Stimulated activated CD8-positive, alpha-beta memory T cell treated with anti-CD3 and anti-CD28 coated beads, Interleukin-7, amount 100 ng/mL, for 48 hours (primary cell): ENCODE measurements around the gene EIF6.
"Not testable (repeated sequence)": the region's sequence is repeated elsewhere in the genome, so short reads cannot be mapped to it uniquely, and the experiment has no call there.

ENCODE experiments used
- DNase-seq, 2 donors: peaks; one replicate each; pipeline ENCODE4 v3.0.0-alpha.2; 2020; ENCODE audit warnings: low read depth in 1 of 2; ENCODE audit errors: extremely low read depth in 1 of 2

EIF6 gene

DNA sequence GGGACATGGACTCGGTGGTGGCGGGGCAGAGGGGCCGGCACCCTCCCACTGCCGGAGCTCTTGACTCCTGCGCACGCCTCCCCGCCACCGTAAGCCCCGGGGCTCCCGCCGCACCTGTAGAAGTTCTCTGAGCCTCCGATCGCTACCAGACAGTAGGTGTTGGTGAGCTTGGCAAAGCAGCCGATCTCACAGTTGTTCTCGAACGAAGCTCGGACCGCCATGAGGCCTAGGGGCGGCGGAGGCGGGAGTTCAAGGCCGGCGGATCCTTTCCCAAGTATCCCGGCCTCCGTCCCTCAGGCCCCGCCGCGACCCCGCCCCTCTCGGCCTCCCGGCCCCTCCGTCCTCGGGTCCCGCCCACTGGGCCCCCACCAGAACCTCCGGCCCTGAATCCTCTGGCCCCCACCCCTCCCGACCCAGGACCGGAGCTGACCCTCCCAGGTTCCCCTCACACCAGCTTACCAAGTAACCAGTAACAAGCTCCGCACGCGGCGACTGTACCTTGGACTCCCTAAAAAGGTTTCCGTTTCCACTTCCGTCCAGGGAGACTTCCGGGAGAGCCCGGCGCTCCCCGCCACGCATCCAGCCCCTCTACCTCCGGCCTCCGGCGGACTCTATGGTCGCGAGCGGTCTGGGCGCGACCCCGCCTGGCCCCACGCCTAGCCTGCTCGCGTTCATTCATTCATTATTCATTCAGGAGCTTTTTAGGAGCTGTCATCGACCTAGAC, at the start of gene EIF6:
TSS of gene EIF6 (minus strand) at position 506 of the 725 bp plus-strand sequence. CDS start at position 221, 285 bp downstream.
- peak; percentile 60 to 79 for DNase-seq

DNA sequence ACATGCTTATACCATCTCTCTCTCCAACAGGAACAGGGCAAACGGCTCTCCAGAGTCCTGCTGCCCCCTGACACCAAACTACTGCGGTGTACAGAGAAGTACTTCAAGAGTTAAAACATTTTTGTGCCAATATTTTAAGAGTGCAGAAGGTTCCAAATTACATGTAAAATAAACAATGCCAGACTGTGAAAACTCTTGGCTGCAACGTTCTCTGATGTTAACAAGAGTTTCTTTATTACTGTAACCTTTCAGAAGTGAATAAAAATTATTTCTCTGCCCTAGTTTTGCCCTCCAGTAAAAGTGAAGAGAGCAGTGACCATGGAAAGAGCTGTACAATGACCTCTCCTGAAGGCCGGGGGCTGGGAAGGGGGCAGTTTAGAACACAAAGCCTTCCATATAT, 49.0 kb upstream of the EIF6 start:
- no peak for DNase-seq

DNA sequence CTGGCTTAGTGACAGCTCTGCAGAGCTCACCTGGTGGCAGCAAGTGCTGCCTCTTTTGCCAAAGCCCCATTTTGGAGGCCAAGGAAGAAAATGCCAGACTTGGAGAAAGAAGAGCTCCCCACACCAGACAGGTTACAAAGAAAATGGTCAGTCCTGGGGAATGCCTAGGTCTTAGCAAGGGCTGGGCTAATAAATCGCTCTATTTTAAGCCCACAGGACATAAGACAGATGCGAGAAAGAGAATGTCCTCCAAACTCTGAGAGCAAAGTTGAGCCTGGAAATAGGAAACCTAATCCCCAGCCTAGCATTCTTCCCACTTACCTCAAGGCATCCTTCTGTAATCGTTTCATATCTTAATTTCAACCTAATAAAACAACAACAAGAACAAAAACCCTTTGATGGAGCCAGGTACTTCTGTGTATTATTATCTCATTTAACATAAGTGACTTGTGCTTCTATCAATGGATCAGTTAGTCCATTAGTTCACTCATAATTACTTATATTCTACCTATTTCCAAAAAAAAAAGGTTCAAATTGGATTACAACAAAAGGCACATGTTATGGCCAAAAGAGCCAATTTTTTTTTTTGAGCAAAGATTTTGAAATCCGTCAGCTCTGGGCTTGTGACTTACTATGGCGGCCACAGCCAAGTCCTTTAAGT, 48.1 kb upstream of the EIF6 start:
- DNase-seq: no peak

DNA sequence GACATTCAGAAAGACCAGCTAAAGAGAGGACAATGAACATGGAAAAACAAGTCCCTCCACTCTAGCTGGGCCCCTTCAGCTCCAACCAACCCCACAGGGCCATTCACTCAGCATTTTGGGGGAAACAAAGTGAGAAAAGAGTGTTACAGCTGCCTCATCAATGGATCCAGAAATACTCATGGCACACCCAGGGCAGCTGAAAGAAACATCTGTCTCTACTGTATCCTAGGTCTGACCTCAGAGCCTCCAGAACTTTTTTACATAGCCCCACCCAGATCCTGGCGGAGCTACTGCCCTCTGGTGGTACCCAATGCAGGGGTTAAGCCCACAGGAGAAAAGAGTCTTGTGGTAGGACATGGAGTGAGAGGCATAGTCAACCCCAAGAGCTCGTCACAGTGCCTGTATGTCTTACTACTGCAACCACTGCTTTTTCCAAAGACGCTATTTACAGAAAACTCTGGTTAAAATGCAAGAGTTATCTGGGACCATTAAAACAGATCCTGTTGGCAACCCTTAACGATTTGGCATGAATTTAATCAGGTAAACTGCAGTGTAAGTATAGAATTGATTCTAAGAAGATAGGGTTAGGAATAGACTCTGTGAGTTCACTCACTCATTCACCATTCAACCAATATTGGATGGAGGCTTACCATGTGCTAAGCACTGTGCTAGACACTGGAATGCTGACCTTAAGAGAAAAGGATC, 45.0 kb upstream of the EIF6 start:
- DNase-seq: peak in 1 of 2 donors; percentile 61

DNA sequence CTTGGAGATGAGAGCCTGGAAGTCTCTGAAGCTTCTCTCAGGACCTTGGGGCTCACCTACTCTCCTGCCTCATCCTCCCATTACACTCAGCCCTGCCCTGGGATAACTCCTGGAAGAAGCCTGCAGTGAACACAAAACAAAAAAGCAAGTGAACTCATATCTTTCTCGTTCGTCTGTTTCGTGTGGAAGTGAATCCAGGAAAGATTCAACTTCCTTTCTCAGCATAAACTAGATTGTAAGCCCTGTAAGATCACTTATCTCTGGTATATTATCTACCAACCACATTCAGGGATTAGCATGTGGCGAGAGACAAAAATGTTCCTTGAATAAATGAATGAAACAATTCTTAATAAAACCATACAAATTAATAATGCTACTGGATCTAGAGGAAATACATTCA, 44.1 kb upstream of the EIF6 start:
- no peak for DNase-seq

DNA sequence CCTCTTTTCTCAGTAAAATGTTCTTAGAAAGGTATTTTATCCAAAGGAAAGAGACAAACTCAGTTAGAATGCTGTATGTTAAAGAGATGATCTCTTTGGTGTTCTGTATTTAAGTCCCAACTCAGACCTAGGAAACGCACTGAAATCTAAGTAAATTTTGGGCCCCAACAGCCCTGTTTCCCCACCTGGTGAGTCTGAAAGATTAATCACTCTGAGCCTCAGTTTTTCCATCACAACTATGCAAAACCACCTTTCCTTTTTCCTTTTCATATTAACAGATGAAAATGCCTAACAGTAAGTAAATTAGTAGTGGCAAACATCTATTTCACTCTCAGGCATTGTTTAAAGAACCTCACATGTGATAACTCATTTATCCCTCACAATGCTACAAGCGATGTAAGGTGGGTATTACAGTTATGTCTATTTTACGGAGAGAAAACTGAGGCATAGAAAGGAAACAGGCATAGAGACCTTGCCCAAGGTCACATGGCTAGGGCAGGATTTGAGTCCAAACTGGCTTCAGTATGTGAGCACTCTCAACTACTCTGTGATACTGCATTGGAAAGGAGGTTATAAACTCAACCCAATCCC, 43.6 kb upstream of the EIF6 start:
- DNase-seq: no peak

DNA sequence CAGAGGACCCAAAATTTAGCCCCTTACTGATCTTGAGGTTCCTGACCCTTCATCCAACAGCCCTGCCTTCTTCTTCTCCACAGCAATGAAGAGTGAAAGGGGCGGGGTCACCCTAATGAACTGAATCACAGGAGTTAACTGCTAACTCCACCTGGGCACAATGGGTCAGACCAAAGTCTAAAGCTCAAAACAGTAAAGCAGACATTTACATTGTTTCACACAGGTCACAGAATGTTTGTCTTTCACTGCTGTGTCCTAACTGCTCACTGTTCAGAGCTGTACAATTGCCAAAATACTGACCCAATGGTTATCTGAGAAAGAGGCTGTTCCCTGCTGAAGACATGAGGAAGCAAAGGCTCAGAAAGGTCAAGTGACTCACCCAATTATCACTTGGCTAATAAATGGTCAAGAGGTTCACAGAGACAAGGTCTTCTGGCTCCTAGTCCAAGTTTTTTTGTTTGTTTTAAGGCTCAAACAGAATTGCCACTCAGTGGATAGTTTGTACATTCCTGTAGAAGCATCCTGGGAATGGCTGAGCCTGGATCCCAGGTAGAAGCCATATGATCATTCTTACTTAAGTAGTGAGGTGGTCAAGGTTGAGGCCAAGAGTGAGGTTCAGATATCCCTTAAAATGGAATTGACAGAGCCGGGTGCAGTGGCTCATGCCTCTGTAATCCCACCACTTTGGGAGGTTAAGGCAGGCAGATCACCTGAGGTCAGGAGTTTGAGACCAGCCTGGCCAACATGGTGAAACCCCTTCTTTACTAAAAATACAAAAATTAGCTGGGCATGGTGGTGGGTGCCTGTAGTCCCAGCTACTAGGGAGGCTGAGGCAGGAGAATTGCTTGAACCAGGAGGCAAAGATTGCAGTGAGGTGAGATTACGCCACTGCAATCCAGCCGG, 42.8 kb upstream of the EIF6 start:
- no peak for DNase-seq

DNA sequence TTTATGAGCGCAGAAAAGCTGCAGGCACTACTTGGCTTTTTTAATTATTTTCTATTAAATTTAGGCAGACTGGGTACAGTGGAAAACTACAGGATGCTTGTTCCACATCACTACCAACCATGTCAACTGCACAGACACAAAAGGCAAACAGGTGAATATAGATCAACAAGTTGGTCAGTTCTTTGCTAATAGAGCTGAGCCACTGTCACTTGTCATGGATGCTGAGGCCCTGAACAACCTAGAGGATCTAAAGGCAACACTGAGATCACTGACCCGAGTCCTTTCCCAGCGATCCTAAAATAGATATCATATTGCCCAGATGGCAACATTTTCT, 42.1 kb upstream of the EIF6 start:
- no peak for DNase-seq

DNA sequence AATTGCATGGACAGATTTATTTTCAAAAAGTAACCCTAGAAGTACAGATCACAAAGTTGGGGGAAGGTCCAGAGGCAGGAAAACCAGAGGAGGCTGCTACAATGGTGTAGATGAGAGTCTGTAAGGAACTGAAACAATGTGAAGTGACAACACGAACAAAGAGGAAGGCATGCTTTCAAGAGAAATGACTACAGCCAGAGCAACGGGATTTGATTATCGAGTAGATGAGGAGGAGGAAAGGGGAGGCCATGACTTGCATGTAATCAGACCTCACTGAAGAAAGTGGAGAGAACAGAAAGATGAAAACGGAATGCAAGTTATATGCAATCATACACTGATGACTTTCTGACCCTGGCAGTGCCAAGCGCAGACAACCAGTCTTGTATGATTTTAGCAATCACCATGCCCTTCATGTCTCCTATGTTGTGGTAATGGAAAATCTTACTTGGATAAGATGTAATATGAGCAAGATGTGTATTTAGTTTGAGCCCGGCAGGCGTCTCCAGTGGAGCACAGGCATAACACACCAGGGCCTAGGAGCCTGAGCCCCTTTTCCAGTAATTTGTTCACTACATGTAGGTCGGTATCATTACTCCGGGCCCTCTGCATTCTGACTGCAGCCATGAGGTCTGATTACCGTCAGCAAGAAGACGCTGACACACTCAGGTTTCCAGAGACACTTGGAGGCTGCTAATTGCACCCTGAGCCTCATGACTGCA, 41.6 kb upstream of the EIF6 start:
- no peak for DNase-seq

DNA sequence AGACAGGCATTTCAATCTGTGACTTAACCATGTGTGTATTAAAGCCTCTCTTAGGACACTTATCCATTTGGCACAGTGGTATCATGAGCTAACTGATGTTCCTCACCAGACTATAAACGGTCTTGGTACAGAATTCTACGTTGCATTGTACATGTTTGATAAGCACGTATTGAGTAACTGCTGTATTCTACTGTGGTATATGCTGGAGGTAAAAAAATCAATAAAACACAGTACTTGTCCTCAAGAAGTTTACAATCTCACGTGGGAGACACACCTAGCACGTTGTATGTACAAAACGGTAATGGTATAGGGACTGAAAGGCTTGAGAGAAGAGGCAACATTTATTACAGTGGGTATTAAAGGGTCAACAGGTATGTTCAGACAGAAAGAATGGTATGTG, 40.8 kb upstream of the EIF6 start:
- no peak for DNase-seq

DNA sequence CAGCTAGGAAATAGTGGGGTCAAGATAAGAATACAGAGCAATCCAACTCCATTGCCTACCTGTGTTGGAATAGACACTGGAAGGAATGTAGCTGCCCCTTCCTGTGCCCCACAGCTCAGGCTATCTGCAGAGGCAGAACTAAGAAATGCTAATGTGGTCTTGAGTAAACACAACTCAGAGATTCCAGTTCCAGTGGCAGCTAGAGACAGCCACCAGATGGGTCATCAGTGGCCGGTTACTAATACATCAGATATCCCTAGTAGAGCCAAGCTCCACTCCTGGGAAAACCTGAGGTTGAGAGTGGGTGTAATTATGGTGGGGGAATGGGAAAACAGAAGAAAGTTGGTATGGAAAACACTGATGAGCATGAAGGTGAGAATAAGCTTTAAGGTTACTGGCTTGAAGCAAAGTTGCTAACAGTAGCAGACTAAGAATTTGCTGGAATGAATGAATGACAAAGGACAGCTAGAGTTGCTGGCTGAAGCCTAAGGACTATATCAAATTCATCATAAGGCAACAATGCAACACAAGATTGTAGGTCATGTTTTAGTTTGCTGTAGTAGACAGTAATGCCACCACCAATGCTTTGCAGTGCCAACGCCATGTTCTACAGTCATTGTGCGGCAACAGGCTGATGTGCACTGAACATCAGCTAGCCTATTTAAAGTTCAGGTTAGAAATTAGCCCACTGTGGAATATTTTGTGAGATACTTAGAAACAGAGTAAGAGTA, 36.0 kb upstream of the EIF6 start:
- DNase-seq: no peak

DNA sequence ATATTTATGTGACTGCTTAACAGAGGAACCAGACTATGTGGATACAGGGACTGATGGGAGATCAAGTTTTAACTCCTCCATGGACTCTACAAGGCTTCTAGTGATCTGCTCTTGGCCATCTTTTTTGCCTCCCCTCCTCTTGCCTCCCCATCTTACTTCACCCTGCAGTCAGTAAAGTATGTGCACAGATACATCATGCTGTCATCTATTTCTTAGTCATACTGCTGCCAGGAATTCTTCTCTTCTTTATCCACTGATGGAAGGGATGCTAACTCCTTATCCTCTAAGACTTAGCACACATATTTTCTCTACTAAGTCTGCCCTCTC, 35.3 kb upstream of the EIF6 start:
- no peak for DNase-seq

DNA sequence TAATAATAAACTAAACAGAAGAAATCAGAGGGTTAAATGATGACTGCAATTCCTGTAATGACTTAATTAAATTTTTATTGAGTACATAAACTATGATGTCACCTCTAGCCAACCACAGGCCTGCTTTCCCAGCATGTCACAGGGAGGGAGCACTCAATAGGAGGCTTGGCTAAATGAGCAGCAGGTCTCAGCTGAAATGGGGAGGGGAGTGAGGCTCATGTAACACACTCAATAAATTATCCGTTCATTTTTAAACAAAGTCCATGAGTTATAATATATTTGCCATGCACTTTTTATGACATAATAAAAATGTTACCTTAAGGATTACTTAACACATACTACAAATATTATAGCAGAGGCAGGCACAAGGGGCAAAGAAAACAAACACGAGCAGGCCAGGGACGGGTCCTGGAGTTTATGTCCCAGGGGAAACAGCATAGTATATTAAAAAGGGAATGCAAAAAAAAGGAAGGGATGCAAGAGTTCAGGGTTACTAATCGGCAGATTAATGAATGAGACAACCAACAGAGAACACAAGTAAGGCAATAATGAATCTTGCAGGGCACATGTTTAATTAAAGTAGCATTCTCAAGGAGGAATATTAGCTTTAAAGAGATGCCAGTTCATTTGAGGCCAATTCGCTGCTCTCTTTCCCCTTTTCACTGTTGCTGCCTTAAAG, 34.8 kb upstream of the EIF6 start:
- DNase-seq: no peak

DNA sequence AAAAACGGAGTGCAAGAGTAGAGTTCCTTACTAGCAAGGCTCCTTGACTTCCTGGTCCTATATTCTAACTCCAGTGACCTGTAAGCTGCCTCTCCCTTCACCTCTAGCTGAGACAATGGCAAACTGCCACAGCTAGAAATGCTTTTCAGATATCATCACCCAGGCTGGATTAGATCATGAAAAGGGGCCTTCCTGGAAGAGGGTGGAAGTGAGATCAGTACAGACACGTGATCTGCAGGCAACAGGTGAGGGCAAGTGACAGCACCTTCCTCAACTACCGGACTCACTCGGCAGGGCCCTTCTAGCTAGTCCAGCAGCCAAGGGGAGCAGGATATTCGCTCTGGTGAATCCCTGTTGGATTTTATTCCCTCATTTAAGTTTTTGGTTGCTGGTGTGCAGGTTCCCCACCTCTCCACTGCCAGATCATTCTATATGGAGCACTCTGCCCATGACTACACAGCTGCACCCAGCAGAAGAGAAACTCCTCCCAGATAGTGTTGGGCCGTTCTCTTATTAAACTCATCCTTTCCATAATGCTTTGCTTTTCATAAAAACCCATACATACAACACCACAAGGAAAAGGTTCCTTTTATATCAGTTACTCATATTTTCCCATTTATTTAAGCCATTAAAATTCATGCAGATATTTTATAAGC, 34.1 kb upstream of the EIF6 start:
- no peak for DNase-seq

DNA sequence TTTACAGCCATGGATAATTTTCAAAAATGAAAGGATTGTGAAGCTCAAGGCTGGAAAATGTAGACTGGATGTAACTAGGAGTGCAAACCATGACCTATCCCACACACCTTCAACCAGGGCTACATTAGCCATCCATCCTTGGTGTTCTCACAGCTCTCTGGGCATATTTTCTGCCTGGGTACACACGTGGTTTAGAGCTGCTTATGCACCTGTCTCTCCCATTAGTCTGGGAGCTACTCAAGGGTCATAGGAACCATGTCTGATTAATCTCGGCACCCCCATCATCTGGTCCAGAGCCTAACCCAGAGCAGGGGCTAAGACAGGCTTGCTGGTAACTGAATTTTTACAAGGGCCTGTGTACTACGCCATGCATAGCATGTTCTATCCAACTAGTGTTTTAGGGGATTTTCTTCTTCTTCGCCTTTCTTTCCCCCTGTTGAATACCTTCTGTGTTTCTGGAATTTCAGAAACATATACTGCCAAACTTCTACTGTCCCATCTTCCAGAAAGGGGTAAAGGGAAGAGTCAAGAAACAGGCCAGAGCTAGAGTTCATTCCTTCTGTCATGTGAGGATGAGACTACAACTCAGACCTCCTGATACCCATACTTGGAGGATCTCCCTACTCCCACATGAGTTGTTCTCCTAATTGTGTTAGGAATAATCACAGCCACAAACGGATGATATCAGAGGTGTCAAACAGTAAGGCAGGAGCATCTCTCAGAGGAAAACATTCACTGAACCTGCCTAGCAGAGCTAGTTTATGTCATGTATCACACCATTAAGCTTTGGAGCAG, 33.0 kb upstream of the EIF6 start:
- DNase-seq: no peak

DNA sequence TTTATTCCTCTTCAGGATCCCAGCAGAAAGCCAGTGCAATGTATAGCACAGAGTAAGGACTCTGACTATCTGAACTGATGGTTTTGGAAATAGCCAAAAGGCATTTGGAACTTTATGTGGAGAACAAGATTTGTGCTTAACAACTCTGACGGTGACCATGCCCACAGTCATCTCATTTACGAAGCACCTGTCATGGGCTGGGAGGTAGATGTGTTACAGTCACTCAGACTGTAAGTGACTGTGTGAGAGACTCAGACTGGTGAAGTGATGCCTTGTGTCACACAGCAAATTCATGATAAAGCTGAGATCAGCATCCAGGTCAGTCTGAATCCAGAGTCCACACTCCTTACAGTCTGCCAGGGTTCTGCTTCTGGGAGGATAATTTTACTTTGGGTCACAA, 31.5 kb upstream of the EIF6 start:
- no peak for DNase-seq

DNA sequence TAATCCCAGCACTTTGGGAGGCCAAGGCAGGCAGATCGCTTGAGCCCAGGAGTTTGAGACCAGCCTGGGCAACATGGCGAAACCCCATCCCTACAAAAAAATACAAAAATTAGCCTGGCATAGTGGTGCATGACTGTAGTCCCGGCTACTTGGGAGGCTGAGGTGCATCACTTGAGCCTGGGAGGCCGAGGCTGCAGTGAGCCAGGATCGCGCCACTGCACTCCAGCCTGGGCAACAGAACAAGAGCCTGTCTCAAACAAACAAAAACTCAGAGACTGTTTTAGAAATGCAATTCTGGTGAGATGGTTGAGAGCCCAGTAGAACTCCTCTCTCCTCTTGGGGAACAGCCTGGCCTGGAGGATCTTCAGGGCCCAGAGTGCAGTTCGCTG, 31.1 kb upstream of the EIF6 start:
- DNase-seq: not testable (repeated sequence)
